Keratinocyte (primary cell): ENCODE measurements around the gene ZP2. TPM values are rescaled to one million over a fixed set of nuclear protein-coding genes. Genes with fewer than 3 reads are reported as not detected.

Source experiments
- DNase-seq: peaks from one replicate; pipeline ENCODE4 v3.0.0-alpha.2; 2011; ENCODE audit warnings: low read depth, missing footprints, low spot score
- FAIRE-seq: peaks from 2 replicates; lab custom pipeline; 2011; peaks lifted over from hg19 to GRCh38; lab: Jason Lieb, UNC
- H2AFZ ChIP-seq: 2 replicates; pipeline ENCODE4 v1.6.0; 2012; ENCODE audit warnings: low read length, control low read depth, inconsistent platforms; ENCODE audit not compliant: control insufficient read depth
- H3K27ac ChIP-seq: 2 replicates; pipeline ENCODE4 v1.5.1; 2011; ENCODE audit warnings: low read length; ENCODE audit not compliant: control insufficient read depth, insufficient read depth
- H3K27me3 ChIP-seq: 3 replicates; pipeline ENCODE4 v1.6.0; 2011; ENCODE audit warnings: low read length; ENCODE audit not compliant: control insufficient read depth, insufficient read depth; ENCODE audit errors: extremely low read depth
- H3K36me3 ChIP-seq, 2 experiments: 2 replicates in 1 of 2; 3 replicates in 1 of 2; pipeline ENCODE4 v1.5.1; 2011; ENCODE audit warnings: low read length in 2 of 2, mild to moderate bottlenecking in 1 of 2; ENCODE audit not compliant: control insufficient read depth in 2 of 2, insufficient read depth in 2 of 2; ENCODE audit errors: extremely low read depth in 1 of 2
- H3K4me1 ChIP-seq: 3 replicates; pipeline ENCODE4 v1.5.1; 2011; ENCODE audit warnings: low read length; ENCODE audit not compliant: control insufficient read depth, insufficient read depth; ENCODE audit errors: extremely low read depth
- H3K4me2 ChIP-seq: 3 replicates; pipeline ENCODE4 v1.6.0; 2011; ENCODE audit warnings: low read depth, low read length; ENCODE audit not compliant: control insufficient read depth, insufficient read depth; ENCODE audit errors: extremely low read depth
- H3K4me3 ChIP-seq, 3 experiments: fragments of 200-600 bp in 1 of 3; sonication (generic) in 1 of 3; 2 replicates in 2 of 3; 3 replicates in 1 of 3; pipeline ENCODE4 v1.5.1; 2011 to 2016; ENCODE audit warnings: low read length in 3 of 3, mild to moderate bottlenecking in 3 of 3, control low read depth in 2 of 3, inconsistent platforms in 1 of 3, low read depth in 1 of 3, mixed read lengths in 1 of 3, mixed run types in 1 of 3, moderate library complexity in 1 of 3; ENCODE audit not compliant: control insufficient read depth in 2 of 3, insufficient read depth in 2 of 3; ENCODE audit errors: extremely low read depth in 1 of 3
- H3K79me2 ChIP-seq: 2 replicates; pipeline ENCODE4 v1.6.0; 2012; ENCODE audit warnings: low read length; ENCODE audit not compliant: control insufficient read depth, insufficient read depth
- H3K9ac ChIP-seq: 3 replicates; pipeline ENCODE4 v1.6.0; 2011; ENCODE audit warnings: low read length; ENCODE audit not compliant: control insufficient read depth, insufficient read depth; ENCODE audit errors: extremely low read depth
- H3K9me1 ChIP-seq: 3 replicates; pipeline ENCODE4 v1.6.0; 2011; ENCODE audit warnings: low read length; ENCODE audit not compliant: control insufficient read depth, insufficient read depth; ENCODE audit errors: extremely low read depth
- H3K9me3 ChIP-seq: 2 replicates; pipeline ENCODE4 v1.5.1; 2012; ENCODE audit warnings: low read depth, low read length; ENCODE audit not compliant: control insufficient read depth
- H4K20me1 ChIP-seq: 3 replicates; pipeline ENCODE4 v1.6.0; 2011; ENCODE audit warnings: low read length; ENCODE audit not compliant: control insufficient read depth, insufficient read depth; ENCODE audit errors: extremely low read depth
- CTCF ChIP-seq, 3 experiments: IDR thresholded peaks in 1 of 3; conservative IDR thresholded peaks in 1 of 3; optimal IDR thresholded peaks in 1 of 3; 2 replicates in 2 of 3; 3 replicates in 1 of 3; pipeline versions ENCODE3 to v1.5.1; 2011; ENCODE audit warnings: low read length in 3 of 3, mild to moderate bottlenecking in 3 of 3, moderate library complexity in 2 of 3, control low read depth in 1 of 3, inconsistent platforms in 1 of 3; ENCODE audit not compliant: insufficient read depth in 2 of 3; ENCODE audit errors: extremely low read depth in 1 of 3
- EZH2 ChIP-seq: IDR thresholded peaks from one replicate; pipeline ENCODE4 v1.6.1; 2012; ENCODE audit warnings: inconsistent platforms, mild to moderate bottlenecking, low read length, moderate library complexity
- dilution Hi-C: fragments of 300-500 bp; cut with MboI; formaldehyde crosslinking; loops from one replicate; pipeline ENCODE4 v1.7.0; 2020; ENCODE audit warnings: low sequenced_read_pairs; ENCODE audit not compliant: extremely low pct_ligation_motif_present
- polyA plus RNA-seq, 5 experiments: library from polyadenylated mRNA; depleted of rRNA in 3 of 5; stranded (reverse) in 3 of 5; stranded (forward) in 1 of 5; unstranded in 1 of 5; fragments of >200 nt; gene quantifications; 1 replicate in 1 of 5; 2 replicates in 3 of 5; 3 replicates in 1 of 5; pipeline versions ENCODE4 v1.2.1 to v1.2.3, GENCODE V29; 2011 to 2012; ENCODE audit warnings: missing spikeins in 2 of 5, low read depth in 1 of 5, low replicate concordance in 1 of 5

ZP2 gene
- polyA plus RNA-seq, 1 donor (not counting 4 experiments of a cell fraction or from before 2014, with no cell fraction given) = not detected

- H3K4me3 ChIP-seq = no peak overlapping the region
- H3K4me2 ChIP-seq = no peak overlapping the region
- peaks cover 4% of the 10 kb centered on the region for H3K27me3 ChIP-seq
- H3K27ac ChIP-seq = no peak overlapping the region
- TF ChIP-seq EZH2 (no peak), CTCF (optimal IDR thresholded peaks at IDR 0.05 in 1 of 3, IDR thresholded peaks at IDR 0.05 in 1 of 3, conservative IDR thresholded peaks at IDR 0.05 in 1 of 3; ENCODE audit: extremely low read depth in 1 of 3, insufficient read depth in 2 of 3, low read length in 3 of 3) (no peak)
- H3K36me3 ChIP-seq = no peaks in the 10 kb centered on the region
- H3K9ac ChIP-seq = no peak overlapping the region
- H2AFZ ChIP-seq = no peak overlapping the region
- dilution Hi-C loops = no loop called here
- FAIRE-seq (no peak), DNase-seq (no peak)
- H3K79me2 ChIP-seq = no peaks in the 10 kb centered on the region
- no peaks in the 10 kb centered on the region for H3K4me1 ChIP-seq
- no peaks in the 10 kb centered on the region for H3K9me1 ChIP-seq
- no peaks in the 10 kb centered on the region for H4K20me1 ChIP-seq
- H3K9me3 ChIP-seq = no peaks in the 10 kb centered on the region
These were observed 11.3 kb upstream of the ZP2 start for GRCh38 chr16:21222495-21223337.

GRCh38 chr16:21219551-21219950, 8.2 kb upstream of the ZP2 start:
- Histone ChIP-seq H3K36me3 (no peaks in the 10 kb centered on the region), H3K4me3 (no peak overlapping the region), H3K9ac (no peak overlapping the region), H3K9me1 (no peaks in the 10 kb centered on the region), H2AFZ (no peak overlapping the region), H3K4me2 (no peak overlapping the region), H3K79me2 (no peaks in the 10 kb centered on the region), H4K20me1 (no peaks in the 10 kb centered on the region), H3K4me1 (no peaks in the 10 kb centered on the region), H3K9me3 (no peaks in the 10 kb centered on the region), H3K27me3 (no peaks in the 10 kb centered on the region), H3K27ac (no peak overlapping the region)
- DNase-seq (no peak), FAIRE-seq (no peak)
- TF ChIP-seq CTCF (optimal IDR thresholded peaks at IDR 0.05 in 1 of 3, IDR thresholded peaks at IDR 0.05 in 1 of 3, conservative IDR thresholded peaks at IDR 0.05 in 1 of 3; ENCODE audit: extremely low read depth in 1 of 3, insufficient read depth in 2 of 3, low read length in 3 of 3) (no peak), EZH2 (no peak)
- dilution Hi-C loops = no loop called here
